ENCODE results near the gene CCDC6.
"Not testable (repeated sequence)": the region's sequence is repeated elsewhere in the genome, so short reads cannot be mapped to it uniquely, and the experiment has no call there.

Gene CCDC6

GRCh38 chr10:59880019-59880717 lies 26.2 kb downstream of the CCDC6 start:
- H3K4me3 ChIP-seq (ENCODE audit: low read depth, low read length) = no peak overlapping the region
- H3K36me3 ChIP-seq (ENCODE audit: control insufficient read depth, insufficient read depth, low read length) = no peaks in the 10 kb centered on the region
- no peaks in the 10 kb centered on the region for H3K27me3 ChIP-seq (ENCODE audit: control insufficient read depth, insufficient read depth, low read length)
- no peaks in the 10 kb centered on the region for H3K9me3 ChIP-seq (ENCODE audit: control insufficient read depth, insufficient read depth, low read depth, low read length)
- H3K27ac ChIP-seq (ENCODE audit: low read depth, low read length) = no peak overlapping the region
- no peak overlapping the region for H3K9ac ChIP-seq (ENCODE audit: low read length)
- peaks cover 18% of the 10 kb centered on the region for H3K4me1 ChIP-seq (ENCODE audit: control insufficient read depth, insufficient read depth, low read length)

GRCh38 chr10:59879363-59879913 lies 26.9 kb downstream of the CCDC6 start:
- Histone ChIP-seq H3K27me3 (ENCODE audit: control insufficient read depth, insufficient read depth, low read length) (no peaks in the 10 kb centered on the region), H3K27ac (ENCODE audit: low read depth, low read length) (no peak overlapping the region), H3K9ac (ENCODE audit: low read length) (no peak overlapping the region), H3K9me3 (ENCODE audit: control insufficient read depth, insufficient read depth, low read depth, low read length) (no peaks in the 10 kb centered on the region), H3K4me1 (ENCODE audit: control insufficient read depth, insufficient read depth, low read length) (peaks cover 26% of the 10 kb centered on the region), H3K4me3 (ENCODE audit: low read depth, low read length) (no peak overlapping the region), H3K36me3 (ENCODE audit: control insufficient read depth, insufficient read depth, low read length) (no peaks in the 10 kb centered on the region)

- H3K27me3 ChIP-seq (ENCODE audit: control insufficient read depth, insufficient read depth, low read length) = no peaks in the 10 kb centered on the region
- H3K9me3 ChIP-seq (ENCODE audit: control insufficient read depth, insufficient read depth, low read depth, low read length) = no peaks in the 10 kb centered on the region
- H3K36me3 ChIP-seq (ENCODE audit: control insufficient read depth, insufficient read depth, low read length) = no peaks in the 10 kb centered on the region
- H3K9ac ChIP-seq (ENCODE audit: low read length) = no peak overlapping the region
- no peak overlapping the region for H3K27ac ChIP-seq (ENCODE audit: low read depth, low read length)
- H3K4me3 ChIP-seq (ENCODE audit: low read depth, low read length) = no peak overlapping the region
- peaks cover 31% of the 10 kb centered on the region for H3K4me1 ChIP-seq (ENCODE audit: control insufficient read depth, insufficient read depth, low read length)
Measured at GRCh38 chr10:59878915-59879314, 27.4 kb downstream of the CCDC6 start.

- no peak overlapping the region for H3K9ac ChIP-seq (ENCODE audit: low read length)
- peaks cover 34% of the 10 kb centered on the region for H3K4me1 ChIP-seq (ENCODE audit: control insufficient read depth, insufficient read depth, low read length)
- no peak overlapping the region for H3K27ac ChIP-seq (ENCODE audit: low read depth, low read length)
- H3K4me3 ChIP-seq (ENCODE audit: low read depth, low read length) = no peak overlapping the region
- H3K9me3 ChIP-seq (ENCODE audit: control insufficient read depth, insufficient read depth, low read depth, low read length) = no peaks in the 10 kb centered on the region
- no peaks in the 10 kb centered on the region for H3K27me3 ChIP-seq (ENCODE audit: control insufficient read depth, insufficient read depth, low read length)
- H3K36me3 ChIP-seq (ENCODE audit: control insufficient read depth, insufficient read depth, low read length) = no peaks in the 10 kb centered on the region
Measured at GRCh38 chr10:59878289-59878688, 28.1 kb downstream of the CCDC6 start.

GRCh38 chr10:59877191-59877671 lies 29.1 kb downstream of the CCDC6 start:
- H3K27ac ChIP-seq (ENCODE audit: low read depth, low read length) = no peak overlapping the region
- no peaks in the 10 kb centered on the region for H3K9me3 ChIP-seq (ENCODE audit: control insufficient read depth, insufficient read depth, low read depth, low read length)
- no peaks in the 10 kb centered on the region for H3K36me3 ChIP-seq (ENCODE audit: control insufficient read depth, insufficient read depth, low read length)
- H3K9ac ChIP-seq (ENCODE audit: low read length) = no peak overlapping the region
- H3K4me3 ChIP-seq (ENCODE audit: low read depth, low read length) = no peak overlapping the region
- H3K4me1 ChIP-seq (ENCODE audit: control insufficient read depth, insufficient read depth, low read length) = peaks cover 44% of the 10 kb centered on the region
- no peaks in the 10 kb centered on the region for H3K27me3 ChIP-seq (ENCODE audit: control insufficient read depth, insufficient read depth, low read length)

- Histone ChIP-seq H3K4me1 (ENCODE audit: control insufficient read depth, insufficient read depth, low read length) (peaks cover 47% of the 10 kb centered on the region), H3K4me3 (ENCODE audit: low read depth, low read length) (no peak overlapping the region), H3K9me3 (ENCODE audit: control insufficient read depth, insufficient read depth, low read depth, low read length) (no peaks in the 10 kb centered on the region), H3K27ac (ENCODE audit: low read depth, low read length) (no peak overlapping the region), H3K36me3 (ENCODE audit: control insufficient read depth, insufficient read depth, low read length) (no peaks in the 10 kb centered on the region), H3K27me3 (ENCODE audit: control insufficient read depth, insufficient read depth, low read length) (no peaks in the 10 kb centered on the region), H3K9ac (ENCODE audit: low read length) (no peak overlapping the region)
Measured at GRCh38 chr10:59876695-59877094, 29.7 kb downstream of the CCDC6 start.

GRCh38 chr10:59876208-59876607 lies 30.1 kb downstream of the CCDC6 start:
- not testable (repeated sequence) for H3K36me3 ChIP-seq (ENCODE audit: control insufficient read depth, insufficient read depth, low read length); H3K4me3 ChIP-seq (ENCODE audit: low read depth, low read length); H3K27ac ChIP-seq (ENCODE audit: low read depth, low read length); H3K9me3 ChIP-seq (ENCODE audit: control insufficient read depth, insufficient read depth, low read depth, low read length); H3K9ac ChIP-seq (ENCODE audit: low read length); H3K27me3 ChIP-seq (ENCODE audit: control insufficient read depth, insufficient read depth, low read length)
- H3K4me1 ChIP-seq (ENCODE audit: control insufficient read depth, insufficient read depth, low read length) = peaks cover 42% of the 10 kb centered on the region

- no peaks in the 10 kb centered on the region for H3K9me3 ChIP-seq (ENCODE audit: control insufficient read depth, insufficient read depth, low read depth, low read length)
- no peaks in the 10 kb centered on the region for H3K27me3 ChIP-seq (ENCODE audit: control insufficient read depth, insufficient read depth, low read length)
- no peaks in the 10 kb centered on the region for H3K36me3 ChIP-seq (ENCODE audit: control insufficient read depth, insufficient read depth, low read length)
- no peak overlapping the region for H3K9ac ChIP-seq (ENCODE audit: low read length)
- H3K4me3 ChIP-seq (ENCODE audit: low read depth, low read length) = no peak overlapping the region
- H3K4me1 ChIP-seq (ENCODE audit: control insufficient read depth, insufficient read depth, low read length) = peaks cover 39% of the 10 kb centered on the region
- no peak overlapping the region for H3K27ac ChIP-seq (ENCODE audit: low read depth, low read length)
Measured at GRCh38 chr10:59873896-59874295, 32.5 kb downstream of the CCDC6 start.

GRCh38 chr10:59872892-59873463 lies 33.4 kb downstream of the CCDC6 start:
- Histone ChIP-seq H3K4me1 (ENCODE audit: control insufficient read depth, insufficient read depth, low read length) (peaks cover 39% of the 10 kb centered on the region), H3K27me3 (ENCODE audit: control insufficient read depth, insufficient read depth, low read length) (no peaks in the 10 kb centered on the region), H3K27ac (ENCODE audit: low read depth, low read length) (0 out of 2 replicates have a peak overlapping the region, but pooled peaks have one; percentile 42), H3K9ac (ENCODE audit: low read length) (no peak overlapping the region), H3K9me3 (ENCODE audit: control insufficient read depth, insufficient read depth, low read depth, low read length) (no peaks in the 10 kb centered on the region), H3K4me3 (ENCODE audit: low read depth, low read length) (no peak overlapping the region), H3K36me3 (ENCODE audit: control insufficient read depth, insufficient read depth, low read length) (no peaks in the 10 kb centered on the region)

GRCh38 chr10:59870152-59870551 lies 36.2 kb downstream of the CCDC6 start:
- Histone ChIP-seq H3K9me3 (ENCODE audit: control insufficient read depth, insufficient read depth, low read depth, low read length) (no peaks in the 10 kb centered on the region), H3K27me3 (ENCODE audit: control insufficient read depth, insufficient read depth, low read length) (no peaks in the 10 kb centered on the region), H3K36me3 (ENCODE audit: control insufficient read depth, insufficient read depth, low read length) (no peaks in the 10 kb centered on the region), H3K27ac (ENCODE audit: low read depth, low read length) (no peak overlapping the region), H3K4me3 (ENCODE audit: low read depth, low read length) (no peak overlapping the region), H3K9ac (ENCODE audit: low read length) (no peak overlapping the region), H3K4me1 (ENCODE audit: control insufficient read depth, insufficient read depth, low read length) (peaks cover 35% of the 10 kb centered on the region)

GRCh38 chr10:59869594-59869940 lies 36.8 kb downstream of the CCDC6 start:
- Histone ChIP-seq H3K9ac (ENCODE audit: low read length) (no peak overlapping the region), H3K9me3 (ENCODE audit: control insufficient read depth, insufficient read depth, low read depth, low read length) (no peaks in the 10 kb centered on the region), H3K4me1 (ENCODE audit: control insufficient read depth, insufficient read depth, low read length) (peaks cover 34% of the 10 kb centered on the region), H3K27me3 (ENCODE audit: control insufficient read depth, insufficient read depth, low read length) (no peaks in the 10 kb centered on the region), H3K27ac (ENCODE audit: low read depth, low read length) (no peak overlapping the region), H3K4me3 (ENCODE audit: low read depth, low read length) (no peak overlapping the region), H3K36me3 (ENCODE audit: control insufficient read depth, insufficient read depth, low read length) (no peaks in the 10 kb centered on the region)
